VCaP (cell line): ENCODE results near the gene PURA.
A peak's percentile ranks its signal among the peaks of the same experiment; 100 is the strongest.
"Not testable (repeated sequence)": the region's sequence is repeated elsewhere in the genome, so short reads cannot be mapped to it uniquely, and the experiment has no call there.

Source experiments
- H3K27ac ChIP-seq: fragments of 450-650 bp; 2 replicates; pipeline ENCODE4 v1.5.1; 2017
- CTCF ChIP-seq: fragments of 450-650 bp; conservative IDR thresholded peaks from 2 replicates; pipeline ENCODE4 v1.5.1; 2017; ENCODE audit warnings: mild to moderate bottlenecking, moderate library complexity

Gene PURA

GRCh38 chr5:140153905-140154304 lies 40.0 kb downstream of the PURA start:
- TF ChIP-seq CTCF = no peak
- no peak overlapping the region for H3K27ac ChIP-seq

- H3K27ac ChIP-seq = not testable (repeated sequence)
Observed at GRCh38 chr5:140154710-140155381, 40.9 kb downstream of the PURA start.

GRCh38 chr5:140157032-140157781 lies 43.3 kb downstream of the PURA start:
- peak overlapping the region; percentile 68 for H3K27ac ChIP-seq
- peak; percentile 88 for TF ChIP-seq CTCF

GRCh38 chr5:140159014-140159927 lies 45.4 kb downstream of the PURA start:
- no peak overlapping the region for H3K27ac ChIP-seq
- TF ChIP-seq CTCF = no peak

- H3K27ac ChIP-seq = no peak overlapping the region
- no peak for TF ChIP-seq CTCF
Observed at GRCh38 chr5:140162275-140162674, 48.4 kb downstream of the PURA start.

GRCh38 chr5:140162781-140163180 lies 48.9 kb downstream of the PURA start:
- no peak for TF ChIP-seq CTCF
- no peak overlapping the region for H3K27ac ChIP-seq

- no peak for TF ChIP-seq CTCF
- no peak overlapping the region; the same call in 1 of the 2 replicates for H3K27ac ChIP-seq
Observed at GRCh38 chr5:140165101-140165922, 51.4 kb downstream of the PURA start.
